ENCODE measurements around the gene UPK2. TPM values are rescaled to one million over a fixed set of nuclear protein-coding genes. Genes with fewer than 3 reads are reported as not detected.
A peak's percentile ranks its signal among the peaks of the same experiment; 100 is the strongest.

UPK2 gene
- total and polyA plus RNA-seq, 2 of the 13 experiments (the other 11 are each of a cell fraction or from before 2014, with no cell fraction given): not detected

- TF ChIP-seq TFDP1 (CRISPR knock-in tag; IDR thresholded peaks at IDR 0.05; ENCODE audit: borderline replicate concordance) (peak; percentile 31; the same call in 1 of the 2 replicates), RFXAP (CRISPR knock-in tag; IDR thresholded peaks at IDR 0.05; ENCODE audit: borderline replicate concordance) (no peak; the same call in 1 of the 2 replicates), NFATC3 (CRISPR knock-in tag; IDR thresholded peaks at IDR 0.05) (peak; percentile 77; the same call in 1 of the 2 replicates), CEBPG (CRISPR knock-in tag; IDR thresholded peaks at IDR 0.05) (peak; percentile 93), ZNF781 (CRISPR knock-in tag; IDR thresholded peaks at IDR 0.05; ENCODE audit: borderline replicate concordance, not compliant biosample characterization) (no peak), MAFK (conservative IDR thresholded peaks at IDR 0.05 in 1 of 2, IDR thresholded peaks at IDR 0.05 in 1 of 2; ENCODE audit: low read length in 2 of 2) (no peak), GABPA (IDR thresholded peaks at IDR 0.05; ENCODE audit: low read depth, low read length) (no peak), GABPA (CRISPR knock-in tag; IDR thresholded peaks at IDR 0.05; ENCODE audit: low read depth) (no peak), ZBTB8A (CRISPR knock-in tag; IDR thresholded peaks at IDR 0.05; ENCODE audit: borderline replicate concordance, low read depth) (no peak), GLI4 (CRISPR knock-in tag; IDR thresholded peaks at IDR 0.05; ENCODE audit: borderline replicate concordance) (no peak), SALL1 (CRISPR knock-in tag; IDR thresholded peaks at IDR 0.05) (peak; percentile 80), MEIS2 (CRISPR knock-in tag; IDR thresholded peaks at IDR 0.05) (no peak), MED8 (CRISPR knock-in tag; IDR thresholded peaks at IDR 0.05; ENCODE audit: insufficient replicate concordance) (peak; percentile 64), STAT5B (CRISPR knock-in tag; IDR thresholded peaks at IDR 0.05) (no peak), HNF4A (CRISPR knock-in tag; IDR thresholded peaks at IDR 0.05) (peak; percentile 50), THAP7 (CRISPR knock-in tag; IDR thresholded peaks at IDR 0.05) (no peak), MLXIP (CRISPR knock-in tag; IDR thresholded peaks at IDR 0.05; ENCODE audit: borderline replicate concordance) (no peak), ZNF557 (CRISPR knock-in tag; IDR thresholded peaks at IDR 0.05) (no peak), CENPT (CRISPR knock-in tag; IDR thresholded peaks at IDR 0.05; ENCODE audit: low read depth) (no peak), REXO4 (CRISPR knock-in tag; IDR thresholded peaks at IDR 0.05; ENCODE audit: borderline replicate concordance) (no peak), MED13 (CRISPR knock-in tag; IDR thresholded peaks at IDR 0.05) (no peak), ZNF576 (CRISPR knock-in tag; IDR thresholded peaks at IDR 0.05) (no peak), NPAS2 (CRISPR knock-in tag; IDR thresholded peaks at IDR 0.05; ENCODE audit: borderline replicate concordance) (no peak), ZNF432 (CRISPR knock-in tag; IDR thresholded peaks at IDR 0.05; ENCODE audit: borderline replicate concordance) (no peak), SMARCE1 (IDR thresholded peaks at IDR 0.05; ENCODE audit: borderline replicate concordance) (no peak), MEF2D (CRISPR knock-in tag; IDR thresholded peaks at IDR 0.05) (no peak), CBFB (CRISPR knock-in tag; IDR thresholded peaks at IDR 0.05) (peak; percentile 61; the same call in 1 of the 2 replicates)
These were observed 34.8 kb upstream of the UPK2 start (continued) for GRCh38 chr11:118921121-118921928.

Data from HepG2 (cell line).